ENCODE results near the gene CENPS. TPM values are rescaled to one million over a fixed set of nuclear protein-coding genes. Genes with fewer than 3 reads are reported as not detected.
"Not testable (repeated sequence)": the region's sequence is repeated elsewhere in the genome, so short reads cannot be mapped to it uniquely, and the experiment has no call there.

CENPS gene
- total RNA-seq, 2 donors from 2014 or later, result 1.9 to 3.4 TPM

- no peak for TF ChIP-seq CTCF (IDR thresholded peaks at IDR 0.05)
- H3K36me3 ChIP-seq, result peaks cover 17% of the 10 kb centered on the region
- H3K4me3 ChIP-seq, result peak within 1 kb of the TSS; percentile 69 to 83
- H3K27ac ChIP-seq, result peak within 1 kb of the TSS; percentile 64 to 76
- peaks cover 0 to 32% of the 10 kb centered on the region in 2 donors for H3K4me1 ChIP-seq
- no peaks in the 10 kb centered on the region for H3K27me3 ChIP-seq
- H3K9me3 ChIP-seq, result no peaks in the 10 kb centered on the region
- DNase-seq (ENCODE audit: low spot score), result peak; percentile 96
Observed at GRCh38 chr1:10472220-10473144, 42.2 kb downstream of the CENPS start, which contains the start of gene DFFA. DFFA (minus strand) TSS chr1:10472529; CDS start chr1:10472458, 71 bp downstream.

- no peak for DNase-seq (ENCODE audit: low spot score)
- Histone ChIP-seq H3K27ac (no peak overlapping the region), H3K27me3 (no peaks in the 10 kb centered on the region), H3K9me3 (no peaks in the 10 kb centered on the region), H3K4me3 (peak overlapping the region in 1 of 2 donors; percentile 83), H3K4me1 (peaks cover 0 to 32% of the 10 kb centered on the region in 2 donors), H3K36me3 (peaks cover 10% of the 10 kb centered on the region)
- TF ChIP-seq CTCF (IDR thresholded peaks at IDR 0.05), result no peak
Observed at GRCh38 chr1:10473145-10473765, 43.0 kb downstream of the CENPS start.

- H3K4me3 ChIP-seq, result peak overlapping the region; percentile 86 to 87
- not testable (repeated sequence) for H3K36me3 ChIP-seq; H3K9me3 ChIP-seq; H3K27me3 ChIP-seq; DNase-seq (ENCODE audit: low spot score)
- H3K27ac ChIP-seq, result peak overlapping the region in 1 of 2 donors; percentile 91
- peaks cover 0 to 32% of the 10 kb centered on the region in 2 donors for H3K4me1 ChIP-seq
Observed at GRCh38 chr1:10474309-10474612, 44.0 kb downstream of the CENPS start.

GRCh38 chr1:10474613-10475507 is 44.6 kb downstream of the CENPS start, which contains the start of gene PEX14:
PEX14 (plus strand) TSS chr1:10474950; CDS start chr1:10474967, 17 bp downstream.
- Histone ChIP-seq H3K4me3 (peak within 1 kb of the TSS; percentile 86 to 87), H3K4me1 (peaks cover 0 to 32% of the 10 kb centered on the region in 2 donors), H3K27me3 (no peaks in the 10 kb centered on the region), H3K36me3 (no peaks in the 10 kb centered on the region), H3K9me3 (no peaks in the 10 kb centered on the region), H3K27ac (peak within 1 kb of the TSS; percentile 91)
- peak; percentile 87 for DNase-seq (ENCODE audit: low spot score)
- no peak for TF ChIP-seq CTCF (IDR thresholded peaks at IDR 0.05)

- no peak for TF ChIP-seq CTCF (IDR thresholded peaks at IDR 0.05)
Observed at GRCh38 chr1:10475510-10475909, 45.3 kb downstream of the CENPS start.

More at GRCh38 chr1:10475510-10475909, 45.3 kb downstream of the CENPS start:
- peaks cover 0 to 32% of the 10 kb centered on the region in 2 donors for H3K4me1 ChIP-seq
- H3K9me3 ChIP-seq, result no peaks in the 10 kb centered on the region
- H3K4me3 ChIP-seq, result peak overlapping the region; percentile 86 to 87
- DNase-seq (ENCODE audit: low spot score), result no peak
- H3K27ac ChIP-seq, result peak overlapping the region; percentile 91
- H3K36me3 ChIP-seq, result no peaks in the 10 kb centered on the region
- H3K27me3 ChIP-seq, result no peaks in the 10 kb centered on the region

Data from right atrium auricular region (tissue), 2 donors.